NCI-H128 (cell line): Measurements from ENCODE around the gene CCNY.

ENCODE experiments used
- DNase-seq: peaks from one replicate; lab custom pipeline; 2025; ENCODE audit not compliant: unreplicated experiment; lab: John Stamatoyannopoulos, UW

CCNY gene

GRCh38 chr10:35423505-35424306, 87.4 kb downstream of the CCNY start:
- no peak for DNase-seq

- DNase-seq: no peak
Measured at GRCh38 chr10:35424680-35425285, 88.5 kb downstream of the CCNY start.

- no peak for DNase-seq
Measured at GRCh38 chr10:35425595-35425994, 89.3 kb downstream of the CCNY start.

GRCh38 chr10:35426657-35427056, 90.3 kb downstream of the CCNY start:
- no peak for DNase-seq

GRCh38 chr10:35427543-35427942, 91.2 kb downstream of the CCNY start:
- no peak for DNase-seq

DNA sequence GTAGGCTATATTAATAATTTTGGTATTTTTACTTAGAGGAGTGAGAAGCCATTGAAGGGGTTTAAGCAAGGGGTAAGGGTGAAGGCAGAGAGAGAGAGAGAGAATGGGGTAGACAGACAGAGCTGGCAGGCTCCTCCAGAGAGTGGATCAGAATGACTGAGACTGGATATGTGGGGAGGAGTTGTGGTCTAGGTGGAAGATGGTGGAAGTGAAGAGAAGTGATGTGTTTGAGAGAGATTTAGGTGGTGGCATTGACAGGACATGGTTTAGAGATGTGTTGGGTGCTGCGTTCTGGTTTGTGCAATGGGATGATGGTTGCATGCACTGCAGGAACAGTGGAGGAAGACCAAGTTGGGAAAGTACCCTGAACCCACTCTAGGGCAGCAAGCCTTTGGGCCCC, 92.2 kb downstream of the CCNY start:
- DNase-seq: no peak

- no peak for DNase-seq
Measured at GRCh38 chr10:35432781-35433338, 96.6 kb downstream of the CCNY start.

- DNase-seq: no peak
Measured at GRCh38 chr10:35433851-35434426, 97.6 kb downstream of the CCNY start.

DNA sequence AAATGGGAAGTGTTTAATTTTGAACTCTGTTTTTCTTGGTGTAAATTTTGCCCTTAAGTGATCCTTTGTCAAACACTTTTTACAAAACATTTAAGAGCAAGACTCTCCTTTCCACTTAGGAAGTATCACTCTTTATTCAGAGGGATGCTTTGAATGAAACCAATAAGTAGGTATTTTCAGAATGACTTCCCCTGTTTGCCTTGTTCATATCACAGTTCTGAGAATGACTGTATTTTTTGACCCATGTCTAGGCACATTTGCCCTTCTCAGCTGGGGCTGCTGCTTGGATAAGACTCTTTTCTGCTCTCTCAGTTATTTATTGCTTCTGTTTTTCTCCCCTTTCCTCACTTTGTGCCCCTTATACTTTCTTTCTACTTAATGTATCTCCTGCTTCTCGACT, 98.2 kb downstream of the CCNY start:
- DNase-seq: no peak

GRCh38 chr10:35435824-35436223, 99.5 kb downstream of the CCNY start:
- no peak for DNase-seq

GRCh38 chr10:35437829-35438228, 101.5 kb downstream of the CCNY start:
- no peak for DNase-seq

- DNase-seq: no peak
Measured at GRCh38 chr10:35438718-35439571, 102.6 kb downstream of the CCNY start.

DNA sequence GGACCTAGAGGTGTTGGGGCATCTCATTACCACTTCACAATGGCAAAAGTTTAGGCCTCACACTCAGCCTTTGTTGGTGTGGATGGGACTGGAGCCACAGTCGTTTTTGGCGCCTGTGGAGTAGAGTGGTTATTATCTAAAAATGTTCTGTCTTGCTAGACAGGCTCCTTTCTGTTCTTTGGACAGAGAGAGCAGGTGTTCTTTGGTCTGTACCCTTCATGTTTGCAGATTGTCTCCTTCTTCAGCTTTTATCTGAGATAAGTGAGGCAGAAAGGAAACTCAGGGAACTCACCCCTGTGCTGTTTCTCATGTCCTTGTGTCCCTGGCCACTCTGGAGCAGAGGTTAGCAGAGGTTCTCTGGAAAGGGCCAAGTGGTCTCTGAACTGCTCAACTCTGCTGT, 103.7 kb downstream of the CCNY start:
- DNase-seq: no peak

GRCh38 chr10:35442028-35442427, 105.7 kb downstream of the CCNY start:
- DNase-seq: no peak

DNA sequence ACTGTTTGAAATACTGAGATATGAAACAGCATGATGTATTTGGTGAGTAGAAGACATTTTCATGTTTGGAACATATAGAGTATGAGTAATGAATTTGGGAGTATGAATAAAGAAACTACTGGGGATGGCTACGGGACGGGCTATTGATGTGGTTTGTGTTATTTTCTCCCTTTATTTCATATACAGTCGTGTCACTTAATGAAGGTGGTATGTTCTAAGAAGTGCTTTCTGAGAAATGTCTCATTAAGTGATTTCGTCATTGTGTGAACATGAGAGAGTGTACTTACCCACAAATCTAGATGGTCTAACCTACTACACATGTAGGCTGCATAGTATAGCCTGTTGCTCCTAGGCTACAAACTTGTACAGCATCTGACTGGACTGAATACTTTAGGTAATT, 106.3 kb downstream of the CCNY start:
- DNase-seq: no peak

- no peak for DNase-seq
Measured at GRCh38 chr10:35443858-35444257, 107.5 kb downstream of the CCNY start.

DNA sequence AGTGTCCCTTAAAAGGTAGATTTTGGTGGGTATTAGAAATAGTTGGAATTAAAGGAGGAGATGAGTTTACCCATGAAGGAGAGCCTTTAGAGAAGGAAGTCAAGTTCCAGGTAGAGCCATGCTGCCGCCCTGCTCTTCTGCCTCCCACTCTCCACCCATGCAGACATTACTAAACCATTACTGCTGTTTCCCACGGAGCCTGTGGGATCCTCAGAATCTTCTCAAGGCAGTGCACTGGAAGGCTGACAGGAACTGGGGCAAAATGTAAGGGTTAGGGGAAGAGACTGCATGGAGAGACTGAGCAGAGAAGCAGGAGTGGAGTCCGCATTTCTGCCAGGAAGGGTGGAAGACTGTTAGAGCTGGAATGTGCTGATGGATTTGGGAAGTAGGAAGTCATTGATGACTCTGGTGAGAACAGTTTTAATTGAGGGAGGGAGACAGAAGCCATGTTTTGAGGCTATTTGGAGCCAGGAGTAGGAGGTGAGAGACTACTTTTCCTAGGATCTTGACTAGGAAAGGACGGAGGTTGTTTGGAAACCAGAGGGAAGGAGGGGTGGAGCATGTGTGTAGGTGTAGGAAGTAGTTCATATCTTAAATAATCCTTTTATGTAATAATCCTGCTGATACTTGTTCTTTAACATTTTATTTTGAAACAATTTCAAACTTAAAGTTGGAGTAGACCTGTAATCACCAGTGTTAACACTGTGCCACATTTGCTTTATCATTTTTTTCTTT, 109.0 kb downstream of the CCNY start:
- DNase-seq: no peak

GRCh38 chr10:35446439-35446838, 110.1 kb downstream of the CCNY start:
- DNase-seq: no peak

GRCh38 chr10:35447693-35448407, 111.5 kb downstream of the CCNY start:
- DNase-seq: no peak
